Calu3 (cell line): ENCODE measurements around the gene TBX15. TPM values are rescaled to one million over a fixed set of nuclear protein-coding genes. Genes with fewer than 3 reads are reported as not detected.

Experiments used
- BruUV-seq: library from RNA; stranded (reverse); fragments of 400-500 nt; replicated peaks from 2 replicates; lab custom pipeline; 2021; lab: Mats Ljungman, UMichigan
- CTCF ChIA-PET: fragments of 300-600 bp; sonication (Branson Sonifier 250); formaldehyde crosslinking; loops from one replicate; lab custom pipeline; 2022; ENCODE audit warnings: antibody characterized with exemption; lab: Charles Lee
- DNase-seq: peaks from one replicate; pipeline ENCODE4 v3.0.0; 2022
- H3K27ac Mint-ChIP-seq: one replicate; pipeline ENCODE4 v1.8.0; 2022; ENCODE audit warnings: mixed read lengths; ENCODE audit not compliant: unreplicated experiment
- H3K27me3 Mint-ChIP-seq: one replicate; pipeline ENCODE4 v1.8.0; 2022; ENCODE audit warnings: mixed read lengths; ENCODE audit not compliant: unreplicated experiment
- H3K36me3 Mint-ChIP-seq: one replicate; pipeline ENCODE4 v1.8.0; 2022; ENCODE audit warnings: mild to moderate bottlenecking, moderate library complexity, mixed read lengths; ENCODE audit not compliant: insufficient read depth, unreplicated experiment
- H3K4me1 Mint-ChIP-seq: one replicate; pipeline ENCODE4 v1.8.0; 2022; ENCODE audit warnings: mild to moderate bottlenecking, low read depth, mixed read lengths; ENCODE audit not compliant: unreplicated experiment
- H3K4me3 Mint-ChIP-seq: one replicate; pipeline ENCODE4 v1.8.0; 2022; ENCODE audit warnings: mild to moderate bottlenecking, low read depth, moderate library complexity, mixed read lengths; ENCODE audit not compliant: unreplicated experiment
- H3K9me3 Mint-ChIP-seq: one replicate; pipeline ENCODE4 v1.8.0; 2022; ENCODE audit warnings: low read depth, mixed read lengths; ENCODE audit not compliant: unreplicated experiment
- CTCF ChIP-seq: fragments of 200-600 bp; IDR thresholded peaks from one replicate; pipeline ENCODE4 v1.8.0; 2022; ENCODE audit warnings: antibody characterized with exemption; ENCODE audit not compliant: unreplicated experiment
- intact Hi-C: fragments of 100-400 bp; cut with micrococcal nuclease; formaldehyde crosslinking; loops from one replicate; pipeline ENCODE4 v1.10.0; 2022; ENCODE audit not compliant: unreplicated experiment
- total RNA-seq: library from RNA; stranded (reverse); gene quantifications from 2 replicates; pipeline ENCODE4 v1.2.3, GENCODE V29; 2022

The TBX15 gene
- total RNA-seq, 1 experiment from 2014 or later: not detected

- intact Hi-C loops: loop anchor here (5.0 kb wide), 2 partner anchors 39 to 89 kb away; no protein-coding TSS in a partner anchor
- TF ChIP-seq CTCF: no peak
- Mint-ChIP-seq H3K36me3 (peaks cover 16% of the 10 kb centered on the region), H3K9me3 (no peaks in the 10 kb centered on the region), H3K27ac (peak overlapping the region; percentile 96), H3K27me3 (peaks cover 26% of the 10 kb centered on the region), H3K4me1 (peaks cover 14% of the 10 kb centered on the region), H3K4me3 (peak overlapping the region; percentile 68)
- DNase-seq: peak; percentile 35
- no TSS peak for BruUV-seq
- CTCF ChIA-PET: interaction anchor here (0.6 kb wide), 1 partner anchor 366 kb away, joined by 3 read pairs; no protein-coding TSS in a partner anchor
Measured at GRCh38 chr1:119001181-119002027, 13.3 kb upstream of the TBX15 start.

GRCh38 chr1:119000371-119001180, 12.4 kb upstream of the TBX15 start:
- peaks cover 16% of the 10 kb centered on the region for H3K36me3 Mint-ChIP-seq
- H3K4me3 Mint-ChIP-seq: peak overlapping the region; percentile 68
- intact Hi-C loops: loop anchor here (5.0 kb wide), 2 partner anchors 38 to 88 kb away; no protein-coding TSS in a partner anchor
- H3K27me3 Mint-ChIP-seq: peaks cover 17% of the 10 kb centered on the region
- peaks cover 14% of the 10 kb centered on the region for H3K4me1 Mint-ChIP-seq
- no peak for TF ChIP-seq CTCF
- no peaks in the 10 kb centered on the region for H3K9me3 Mint-ChIP-seq
- peak overlapping the region; percentile 96 for H3K27ac Mint-ChIP-seq
- no peak for DNase-seq
- BruUV-seq: TSS peak; percentile 56
- CTCF ChIA-PET: interaction anchor here (0.6 kb wide), 1 partner anchor 367 kb away, joined by 3 read pairs; no protein-coding TSS in a partner anchor

- peaks cover 14% of the 10 kb centered on the region for H3K4me1 Mint-ChIP-seq
- no TSS peak for BruUV-seq
- no peaks in the 10 kb centered on the region for H3K9me3 Mint-ChIP-seq
- no peak overlapping the region for H3K27ac Mint-ChIP-seq
- CTCF ChIA-PET: no interaction called here
- TF ChIP-seq CTCF: no peak
- peaks cover 16% of the 10 kb centered on the region for H3K36me3 Mint-ChIP-seq
- intact Hi-C loops: loop anchor here (5.0 kb wide), 2 partner anchors 37 to 87 kb away; no protein-coding TSS in a partner anchor
- peaks cover 13% of the 10 kb centered on the region for H3K27me3 Mint-ChIP-seq
- H3K4me3 Mint-ChIP-seq: no peak overlapping the region
- DNase-seq: no peak
Measured at GRCh38 chr1:118999348-119000071, 11.4 kb upstream of the TBX15 start.

GRCh38 chr1:118998171-118998570, 10.0 kb upstream of the TBX15 start:
- CTCF ChIA-PET: no interaction called here
- no TSS peak for BruUV-seq

More at GRCh38 chr1:118998171-118998570, 10.0 kb upstream of the TBX15 start:
- H3K36me3 Mint-ChIP-seq: peaks cover 16% of the 10 kb centered on the region
- H3K27ac Mint-ChIP-seq: no peak overlapping the region
- peaks cover 26% of the 10 kb centered on the region for H3K27me3 Mint-ChIP-seq
- DNase-seq: no peak
- H3K4me3 Mint-ChIP-seq: no peak overlapping the region
- TF ChIP-seq CTCF: no peak
- intact Hi-C loops: no loop called here
- H3K4me1 Mint-ChIP-seq: peaks cover 14% of the 10 kb centered on the region
- no peaks in the 10 kb centered on the region for H3K9me3 Mint-ChIP-seq
